ENCODE results near the gene CDH4. TPM values are rescaled to one million over a fixed set of nuclear protein-coding genes. Genes with fewer than 3 reads are reported as not detected.

The CDH4 gene
- total RNA-seq, 1 donor from 2014 or later, result 0.23 TPM

GRCh38 chr20:61682114-61682995 lies 430.3 kb downstream of the CDH4 start:
- no peaks in the 10 kb centered on the region for H3K9me3 Mint-ChIP-seq (ENCODE audit: unreplicated experiment)
- no peaks in the 10 kb centered on the region for H3K36me3 Mint-ChIP-seq (ENCODE audit: low read depth, unreplicated experiment)

GRCh38 chr20:61682996-61683681 lies 431.1 kb downstream of the CDH4 start:
- Mint-ChIP-seq H3K27ac (ENCODE audit: unreplicated experiment) (no peak overlapping the region), H3K4me3 (ENCODE audit: unreplicated experiment) (no peak overlapping the region), H3K4me1 (ENCODE audit: unreplicated experiment) (no peaks in the 10 kb centered on the region), H3K36me3 (ENCODE audit: low read depth, unreplicated experiment) (no peaks in the 10 kb centered on the region), H3K27me3 (ENCODE audit: unreplicated experiment) (peaks cover 12% of the 10 kb centered on the region), H3K9me3 (ENCODE audit: unreplicated experiment) (no peaks in the 10 kb centered on the region)
- no peak for TF ChIP-seq CTCF (IDR thresholded peaks at IDR 0.05; ENCODE audit: unreplicated experiment)
- no peak for DNase-seq (ENCODE audit: low spot score)

More at GRCh38 chr20:61682114-61682995, 430.3 kb downstream of the CDH4 start:
- Mint-ChIP-seq H3K27me3 (ENCODE audit: unreplicated experiment) (peaks cover 11% of the 10 kb centered on the region), H3K4me1 (ENCODE audit: unreplicated experiment) (no peaks in the 10 kb centered on the region), H3K4me3 (ENCODE audit: unreplicated experiment) (no peak overlapping the region), H3K27ac (ENCODE audit: unreplicated experiment) (no peak overlapping the region)
- TF ChIP-seq CTCF (IDR thresholded peaks at IDR 0.05; ENCODE audit: unreplicated experiment), result no peak
- DNase-seq (ENCODE audit: low spot score), result no peak

- Mint-ChIP-seq H3K36me3 (ENCODE audit: low read depth, unreplicated experiment) (no peaks in the 10 kb centered on the region), H3K27me3 (ENCODE audit: unreplicated experiment) (peaks cover 13% of the 10 kb centered on the region), H3K4me3 (ENCODE audit: unreplicated experiment) (no peak overlapping the region), H3K9me3 (ENCODE audit: unreplicated experiment) (no peaks in the 10 kb centered on the region), H3K4me1 (ENCODE audit: unreplicated experiment) (no peaks in the 10 kb centered on the region), H3K27ac (ENCODE audit: unreplicated experiment) (no peak overlapping the region)
- TF ChIP-seq CTCF (IDR thresholded peaks at IDR 0.05; ENCODE audit: unreplicated experiment), result no peak
- DNase-seq (ENCODE audit: low spot score), result no peak
These were observed 431.7 kb downstream of the CDH4 start for GRCh38 chr20:61683721-61684120.

- Mint-ChIP-seq H3K9me3 (ENCODE audit: unreplicated experiment) (no peaks in the 10 kb centered on the region), H3K36me3 (ENCODE audit: low read depth, unreplicated experiment) (no peaks in the 10 kb centered on the region), H3K27me3 (ENCODE audit: unreplicated experiment) (peaks cover 11% of the 10 kb centered on the region), H3K27ac (ENCODE audit: unreplicated experiment) (no peak overlapping the region), H3K4me1 (ENCODE audit: unreplicated experiment) (no peaks in the 10 kb centered on the region), H3K4me3 (ENCODE audit: unreplicated experiment) (no peak overlapping the region)
- no peak for TF ChIP-seq CTCF (IDR thresholded peaks at IDR 0.05; ENCODE audit: unreplicated experiment)
- DNase-seq (ENCODE audit: low spot score), result no peak
These were observed 432.1 kb downstream of the CDH4 start for GRCh38 chr20:61684136-61684535.

Data from endothelial cell (in vitro differentiated cells).